SK-MEL-5 (cell line): ENCODE results near the gene ATP11C. TPM values are rescaled to one million over a fixed set of nuclear protein-coding genes. Genes with fewer than 3 reads are reported as not detected.

Experiments
- DNase-seq: peaks from one replicate; pipeline ENCODE4 v3.0.0-alpha.2; 2016; ENCODE audit warnings: low read depth, low spot score
- in situ Hi-C: cut with HindIII; loops from 2 replicates; pipeline ENCODE4 v1.10.0; 2016; ENCODE audit warnings: low sequenced_read_pairs, high pct_unique_total_duplicates, low pct_unique_long_range_greater_than_20kb
- total RNA-seq: library from RNA; depleted of rRNA; stranded (reverse); fragments of >200 nt; shearing (Covaris generic); gene quantifications from 2 replicates; pipeline ENCODE4 v1.2.3, GENCODE V29; 2014

ATP11C gene
- total RNA-seq, 1 experiment from 2014 or later = 34.1 TPM

- DNase-seq = no peak
- in situ Hi-C loops = no loop called here
These were observed 101.8 kb downstream of the ATP11C start for GRCh38 chrX:139831017-139831416.

DNA sequence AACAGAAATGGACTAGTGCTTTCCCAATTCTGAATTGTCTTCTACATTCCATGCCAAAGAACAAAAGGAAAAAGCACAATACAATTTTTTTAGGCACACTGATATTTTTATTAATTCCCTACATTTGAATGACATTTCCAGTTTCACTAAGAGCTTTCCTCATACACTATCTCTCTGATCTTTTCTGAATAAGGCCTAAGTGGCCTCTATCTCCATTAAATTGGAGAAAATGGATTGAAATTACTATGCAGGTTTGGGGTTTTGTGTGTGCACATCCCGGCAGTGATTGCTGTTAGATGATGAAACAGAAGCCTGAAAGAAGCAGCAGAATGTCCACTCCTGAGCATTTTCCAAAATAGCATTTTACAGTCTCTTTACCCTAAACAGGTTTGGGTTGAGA lies 104.0 kb downstream of the ATP11C start:
- in situ Hi-C loops = no loop called here

GRCh38 chrX:139828033-139828432 lies 104.8 kb downstream of the ATP11C start:
- in situ Hi-C loops = no loop called here
- DNase-seq = no peak

More for the DNA sequence above, 104.0 kb downstream of the ATP11C start:
- DNase-seq = no peak

- no peak for DNase-seq
- in situ Hi-C loops = no loop called here
These were observed 106.5 kb downstream of the ATP11C start for GRCh38 chrX:139826065-139827044.

- in situ Hi-C loops = no loop called here
- no peak for DNase-seq
These were observed 107.2 kb downstream of the ATP11C start for GRCh38 chrX:139825618-139826017.

DNA sequence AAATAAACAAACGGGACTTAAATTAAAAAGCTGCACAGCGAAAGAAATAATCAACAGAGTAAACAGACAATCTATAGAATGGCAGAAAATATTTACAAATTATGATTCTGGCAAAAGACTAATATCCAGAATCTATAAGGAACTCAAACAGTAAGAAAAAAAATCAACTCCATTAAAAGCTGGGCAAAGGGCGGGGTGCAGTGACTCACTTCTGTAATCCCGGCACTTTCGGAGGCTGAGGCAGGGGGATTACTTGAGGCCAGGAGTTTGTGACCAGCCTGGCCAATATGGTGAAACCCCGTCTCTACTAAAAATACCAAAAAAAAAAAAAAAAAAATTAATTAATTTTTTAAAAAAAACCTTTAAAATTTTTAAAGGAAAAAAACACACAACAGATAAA lies 109.0 kb downstream of the ATP11C start:
- DNase-seq = no peak

GRCh38 chrX:139820358-139820984 lies 112.4 kb downstream of the ATP11C start:
- in situ Hi-C loops = no loop called here

More for the DNA sequence above, 109.0 kb downstream of the ATP11C start:
- in situ Hi-C loops = no loop called here

DNA sequence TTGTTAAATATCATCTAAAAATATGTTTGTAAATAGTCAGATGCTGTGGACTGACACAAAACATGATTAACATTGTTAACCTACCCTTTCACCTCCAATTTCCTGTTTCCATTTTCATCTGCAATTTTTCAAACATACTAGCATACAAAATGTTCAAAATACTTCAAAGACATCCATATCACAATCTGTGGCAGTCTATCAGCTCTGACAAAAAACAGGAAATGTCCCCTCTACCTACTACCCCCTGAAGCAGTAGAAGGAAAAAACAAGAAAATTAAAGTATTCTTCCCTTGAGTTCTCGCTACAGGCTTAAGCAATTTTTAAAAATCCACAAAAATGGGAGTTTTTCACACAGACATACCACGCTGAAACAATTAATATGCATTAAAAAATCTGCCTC lies 116.6 kb downstream of the ATP11C start:
- in situ Hi-C loops = no loop called here
- no peak for DNase-seq

More at GRCh38 chrX:139820358-139820984, 112.4 kb downstream of the ATP11C start:
- no peak for DNase-seq

- in situ Hi-C loops = no loop called here
- DNase-seq = no peak
These were observed 117.1 kb downstream of the ATP11C start for GRCh38 chrX:139815771-139816170.

DNA sequence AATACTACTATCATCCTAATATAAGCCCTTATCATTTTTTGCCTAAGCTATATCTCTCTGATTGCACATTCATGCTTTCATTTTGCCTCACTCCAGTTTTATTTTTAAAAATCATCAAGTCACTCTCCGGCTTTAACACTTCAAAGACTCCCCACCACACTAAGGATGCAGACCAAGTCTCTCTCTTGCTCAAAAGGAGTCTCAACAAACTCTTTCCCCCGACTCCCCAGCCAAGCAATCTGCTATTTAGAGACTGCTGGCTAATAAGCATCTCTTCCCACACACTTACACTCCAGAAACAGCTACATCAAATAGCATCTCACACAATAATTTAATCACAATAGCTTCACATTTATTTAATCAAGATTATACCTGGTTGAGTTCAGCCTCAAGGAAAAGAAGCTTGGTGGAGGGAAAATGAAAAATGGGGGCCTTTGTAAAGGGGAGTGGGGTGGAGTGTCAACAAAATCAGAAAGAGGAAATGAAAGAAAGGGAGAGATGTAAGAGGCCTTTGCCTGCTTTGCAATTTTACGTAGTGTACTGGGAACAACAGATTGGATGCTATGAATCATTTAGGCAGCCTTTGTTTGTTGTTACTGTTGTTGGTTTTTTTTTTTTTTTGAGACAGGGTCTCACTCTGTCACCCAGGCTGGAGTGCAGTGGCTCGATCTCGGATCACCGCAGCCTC lies 120.8 kb downstream of the ATP11C start:
- in situ Hi-C loops = no loop called here
- DNase-seq = no peak

DNA sequence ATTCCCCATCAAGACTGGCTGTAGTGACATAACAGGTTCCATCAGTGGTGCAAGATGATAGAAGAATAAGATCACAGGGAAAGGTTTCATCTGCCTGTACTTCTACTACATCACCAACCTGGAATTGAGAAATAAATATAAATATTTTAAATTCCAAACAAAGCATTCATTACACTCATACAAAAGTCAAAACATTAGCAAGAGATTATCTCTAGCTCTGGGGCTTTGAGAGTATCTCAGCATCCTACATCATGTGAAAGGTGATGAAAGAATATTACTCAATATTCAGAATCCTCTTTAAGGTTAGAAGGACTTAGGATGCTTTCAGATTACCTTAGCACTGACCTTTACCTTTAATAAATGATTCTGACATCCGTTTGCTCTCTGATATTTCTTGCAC lies 128.4 kb downstream of the ATP11C start:
- DNase-seq = no peak
- in situ Hi-C loops = no loop called here

DNA sequence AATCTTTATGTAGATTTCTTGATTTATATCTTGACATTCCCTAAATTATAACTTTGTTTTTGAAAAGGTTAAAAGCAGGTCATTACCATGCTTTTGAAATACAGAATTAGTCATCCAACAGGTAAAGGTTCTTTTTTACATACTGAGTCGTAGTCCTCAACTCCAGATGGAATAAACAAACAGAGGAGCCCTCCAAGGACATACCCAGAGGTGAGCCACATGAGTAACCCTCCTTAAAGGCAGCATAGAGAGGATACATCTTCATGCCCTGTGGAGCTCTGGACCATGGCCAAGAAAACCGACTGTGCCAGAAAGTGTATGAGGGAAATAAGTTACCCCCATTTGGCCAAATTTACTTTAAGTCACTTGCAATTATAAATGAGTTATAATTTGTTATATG lies 129.6 kb downstream of the ATP11C start:
- DNase-seq = no peak
- in situ Hi-C loops = no loop called here

DNA sequence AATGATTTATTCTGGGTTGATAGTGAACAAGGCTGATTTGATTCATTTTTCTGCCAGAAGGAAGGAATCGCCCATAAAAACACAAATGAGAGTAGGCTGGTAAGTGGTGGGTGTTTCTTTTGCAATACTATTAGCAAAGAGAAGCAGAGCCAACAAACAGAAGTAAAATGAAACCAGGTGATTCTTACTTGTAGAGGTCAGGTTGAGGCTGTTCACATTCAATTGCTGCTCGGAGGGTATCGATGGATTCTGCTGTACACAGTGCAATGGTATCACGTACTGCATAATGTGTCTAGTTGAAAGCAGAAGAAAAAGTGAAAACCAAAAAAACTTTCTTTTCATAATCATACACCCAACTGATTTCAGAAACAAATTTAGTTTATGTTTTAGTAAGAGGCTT lies 130.8 kb downstream of the ATP11C start:
- no peak for DNase-seq
- in situ Hi-C loops = no loop called here

GRCh38 chrX:139801397-139801813 lies 131.4 kb downstream of the ATP11C start:
- in situ Hi-C loops = no loop called here
- DNase-seq = no peak

DNA sequence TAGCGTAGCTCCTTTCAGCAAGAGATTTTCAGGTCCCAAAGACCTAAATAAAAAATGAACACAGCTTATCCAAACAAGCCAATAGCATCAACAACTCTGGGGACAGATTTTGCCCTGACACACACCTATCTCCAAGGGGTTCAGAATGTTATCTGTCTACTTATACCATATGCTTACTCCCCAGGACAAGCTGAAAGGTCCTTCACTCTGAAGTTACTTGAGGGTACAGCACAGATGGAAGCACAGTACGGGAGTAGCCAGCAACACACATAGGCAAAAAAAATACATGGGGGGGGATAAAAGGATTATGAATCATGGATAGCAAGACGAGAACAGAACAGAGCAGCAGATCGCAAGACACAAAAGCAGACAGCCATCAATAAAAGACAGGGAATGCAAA lies 134.2 kb downstream of the ATP11C start:
- no peak for DNase-seq
- in situ Hi-C loops = no loop called here

GRCh38 chrX:139795196-139795595 lies 137.7 kb downstream of the ATP11C start:
- DNase-seq = no peak
- in situ Hi-C loops = no loop called here

- DNase-seq = no peak
- in situ Hi-C loops = no loop called here
These were observed 145.3 kb downstream of the ATP11C start for GRCh38 chrX:139787601-139788000.

GRCh38 chrX:139784807-139785206 lies 148.0 kb downstream of the ATP11C start:
- DNase-seq = no peak
- in situ Hi-C loops = no loop called here
